HPDE6-E6E7 (cell line): ENCODE results near the gene HYCC2.
"Not testable (repeated sequence)": the region's sequence is repeated elsewhere in the genome, so short reads cannot be mapped to it uniquely, and the experiment has no call there.

Experiments used
- DNase-seq: peaks from one replicate; pipeline ENCODE4 v3.0.0; 2011; ENCODE audit warnings: missing footprints; ENCODE audit errors: extremely low spot score

Gene HYCC2

DNA sequence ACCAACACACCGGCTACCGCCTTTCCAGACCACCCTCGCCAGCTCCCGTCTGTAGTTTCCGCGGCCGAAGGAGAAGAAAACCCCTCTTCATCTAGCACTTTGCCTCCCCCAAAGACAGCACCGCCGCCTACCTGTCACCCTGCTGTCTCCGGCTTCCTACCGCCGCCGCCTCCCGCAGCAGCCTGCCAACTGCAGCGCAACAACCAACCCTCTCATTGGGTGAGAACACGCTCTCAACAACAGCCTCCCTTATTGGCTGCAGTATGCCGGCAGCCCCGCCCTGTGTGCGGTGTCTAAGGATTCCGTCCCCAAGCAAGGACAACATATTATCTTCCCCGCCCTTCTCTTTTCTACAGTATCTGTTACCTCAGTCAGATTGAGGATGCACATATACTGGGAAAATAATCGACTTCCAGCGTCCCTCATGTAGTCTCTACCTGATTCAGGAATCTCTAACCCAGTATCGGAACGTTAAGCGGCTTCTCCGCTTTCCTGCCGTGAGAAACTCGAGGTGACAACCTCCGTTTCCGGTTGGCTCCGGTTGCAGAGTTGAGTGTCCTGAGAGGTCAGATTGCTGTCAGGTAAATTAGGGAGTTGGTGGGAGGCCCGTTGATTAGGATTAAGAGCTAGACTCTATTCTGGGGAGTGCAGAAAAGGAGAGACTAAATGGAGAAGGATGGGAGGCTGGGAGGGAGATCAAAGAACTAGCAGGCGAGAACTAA, at the start of gene HYCC2, which contains the start of gene NDUFB3:
Gene HYCC2, minus strand, starts transcription at position 193 of the 722 bp plus-strand sequence. CDS start 47,662 bp downstream, outside the sequence.
Gene NDUFB3, plus strand, starts transcription at position 523 of the 722 bp plus-strand sequence. CDS start 6,882 bp downstream, outside the sequence.
- DNase-seq: peak; percentile 98

DNA sequence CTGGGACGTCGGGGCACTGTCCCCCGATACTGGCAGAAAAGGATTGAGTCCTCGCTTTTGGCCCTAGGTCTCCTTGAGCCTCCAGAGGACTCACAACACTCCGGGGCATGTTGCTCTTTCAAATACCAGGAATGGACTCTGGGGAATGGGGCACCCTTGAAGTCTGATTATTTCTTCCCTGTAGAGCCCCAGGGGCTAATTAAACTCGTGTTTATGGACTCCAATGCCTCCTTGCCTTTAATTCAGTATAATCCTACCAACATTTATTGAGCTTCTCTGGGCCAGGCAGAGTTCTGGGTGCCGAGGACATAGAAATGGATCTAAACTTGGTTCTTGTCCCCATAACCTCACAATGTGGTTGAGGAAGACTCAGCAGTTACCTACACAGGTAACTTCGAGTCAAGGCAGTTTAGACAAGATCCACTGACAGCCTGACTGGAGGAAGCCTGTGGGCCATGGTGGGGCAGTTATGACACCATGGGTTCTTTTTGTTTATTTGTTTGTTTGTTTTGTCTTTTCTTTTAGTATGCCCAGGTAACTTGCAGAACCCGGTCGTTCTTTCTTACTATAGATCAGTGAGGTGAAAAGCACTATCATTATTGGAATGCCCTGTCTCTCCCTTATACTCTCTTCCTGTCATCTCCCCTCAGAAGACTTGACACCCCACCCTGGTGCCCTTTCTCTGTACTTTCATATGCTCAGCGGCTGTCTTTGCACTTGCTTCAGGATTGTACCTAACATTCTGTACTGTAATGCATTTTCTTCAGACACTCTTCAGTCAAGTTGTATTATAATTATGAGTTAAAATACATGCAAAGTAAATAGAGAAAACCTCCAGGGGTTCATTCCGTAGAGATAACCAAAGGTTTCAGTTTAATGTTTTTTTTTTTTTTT, 47.7 kb upstream of the HYCC2 start:
- no peak for DNase-seq

DNA sequence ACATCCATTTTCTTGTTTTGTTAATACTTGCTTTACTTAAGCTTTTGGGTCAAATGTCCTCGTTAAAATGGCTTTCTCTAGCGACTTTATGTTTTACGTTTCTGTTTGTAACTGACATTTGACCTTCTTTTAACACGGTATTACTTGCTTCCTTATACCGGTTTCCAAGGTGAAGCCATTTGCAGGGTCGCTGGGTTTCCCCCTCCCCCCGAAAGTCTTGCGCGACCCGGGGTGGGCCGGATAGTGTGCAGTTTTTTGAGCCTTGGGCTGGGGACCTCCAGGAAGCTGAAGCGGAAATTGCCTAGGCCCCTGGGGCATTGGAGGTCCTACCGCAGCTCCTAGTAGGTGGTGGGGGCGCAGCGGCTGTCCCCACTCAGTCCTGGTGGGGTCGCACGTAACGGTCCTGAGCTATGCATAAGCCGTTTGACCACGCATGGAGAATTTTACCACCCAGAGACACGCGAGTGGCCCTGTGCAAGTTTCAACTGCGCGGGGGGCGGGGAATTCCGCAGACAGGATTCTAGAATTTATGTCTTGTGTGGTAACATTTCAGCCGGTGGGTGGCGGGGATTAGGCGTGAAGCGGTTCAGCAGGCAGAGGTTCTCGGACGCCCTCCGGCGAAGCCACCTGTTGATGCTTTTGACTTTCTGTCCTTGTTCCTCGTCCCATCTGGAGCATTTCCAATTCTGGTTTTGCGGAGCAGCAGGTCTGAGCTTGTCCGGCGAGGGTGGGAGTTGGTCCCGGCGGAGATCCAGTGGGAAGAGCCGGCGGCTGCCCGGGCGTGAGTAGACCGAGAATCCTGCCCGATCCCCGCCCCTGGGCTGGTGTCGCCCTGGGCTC, 46.9 kb upstream of the HYCC2 start:
- DNase-seq: no peak

DNA sequence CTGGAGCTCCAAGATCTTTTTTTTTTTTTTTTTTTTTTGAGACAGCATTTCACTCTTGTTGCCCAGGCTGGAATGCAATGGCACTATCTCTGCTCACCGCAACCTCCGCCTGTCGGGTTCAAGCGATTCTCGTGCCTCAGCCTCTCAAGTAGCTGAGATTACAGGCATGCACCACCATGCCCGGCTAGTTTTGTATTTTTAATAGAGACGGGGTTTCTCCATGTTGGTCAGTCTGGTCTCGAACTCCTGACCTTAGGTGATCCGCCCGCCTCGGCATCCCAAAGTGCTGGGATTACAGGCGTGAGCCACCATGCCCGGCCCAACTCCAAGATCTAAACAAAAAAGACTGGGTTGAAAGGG, 46.2 kb upstream of the HYCC2 start:
- not testable (repeated sequence) for DNase-seq

DNA sequence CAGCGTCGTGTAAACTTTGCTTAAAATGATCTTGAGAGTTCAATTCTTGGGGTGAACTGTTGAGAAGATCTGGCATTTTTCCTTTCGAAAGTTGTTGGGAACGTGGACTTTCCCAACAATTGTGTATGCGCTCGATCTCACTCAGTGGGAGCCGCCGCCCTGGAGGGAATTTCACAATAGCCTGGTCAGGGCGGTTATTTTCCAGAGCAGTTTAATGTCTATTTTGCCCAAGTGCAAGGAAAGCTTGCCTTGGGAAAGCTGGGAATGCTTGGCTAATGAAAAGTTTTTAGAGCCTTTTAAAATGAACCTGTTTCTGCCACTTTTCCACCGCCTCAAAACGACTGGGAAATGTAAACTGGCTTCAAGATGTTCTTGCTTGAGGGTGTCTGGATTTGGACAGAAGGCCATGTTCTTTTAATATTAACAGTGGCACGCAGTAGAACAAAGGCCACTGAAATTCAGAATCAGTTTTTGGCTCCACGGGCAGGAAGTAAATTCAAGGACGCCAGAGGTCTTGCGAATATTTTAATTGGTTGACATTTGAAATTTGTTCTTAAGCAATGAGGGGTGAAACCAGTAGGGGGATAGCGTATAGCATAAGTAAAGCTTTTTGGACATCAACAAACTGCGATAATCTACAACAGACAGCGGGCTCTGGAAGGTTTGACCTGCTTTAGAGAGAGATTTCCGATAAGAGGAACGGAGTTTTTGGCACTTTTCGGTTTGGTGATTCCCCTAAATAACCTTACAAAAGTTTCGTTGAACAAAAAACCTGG, 45.7 kb upstream of the HYCC2 start:
- no peak for DNase-seq

DNA sequence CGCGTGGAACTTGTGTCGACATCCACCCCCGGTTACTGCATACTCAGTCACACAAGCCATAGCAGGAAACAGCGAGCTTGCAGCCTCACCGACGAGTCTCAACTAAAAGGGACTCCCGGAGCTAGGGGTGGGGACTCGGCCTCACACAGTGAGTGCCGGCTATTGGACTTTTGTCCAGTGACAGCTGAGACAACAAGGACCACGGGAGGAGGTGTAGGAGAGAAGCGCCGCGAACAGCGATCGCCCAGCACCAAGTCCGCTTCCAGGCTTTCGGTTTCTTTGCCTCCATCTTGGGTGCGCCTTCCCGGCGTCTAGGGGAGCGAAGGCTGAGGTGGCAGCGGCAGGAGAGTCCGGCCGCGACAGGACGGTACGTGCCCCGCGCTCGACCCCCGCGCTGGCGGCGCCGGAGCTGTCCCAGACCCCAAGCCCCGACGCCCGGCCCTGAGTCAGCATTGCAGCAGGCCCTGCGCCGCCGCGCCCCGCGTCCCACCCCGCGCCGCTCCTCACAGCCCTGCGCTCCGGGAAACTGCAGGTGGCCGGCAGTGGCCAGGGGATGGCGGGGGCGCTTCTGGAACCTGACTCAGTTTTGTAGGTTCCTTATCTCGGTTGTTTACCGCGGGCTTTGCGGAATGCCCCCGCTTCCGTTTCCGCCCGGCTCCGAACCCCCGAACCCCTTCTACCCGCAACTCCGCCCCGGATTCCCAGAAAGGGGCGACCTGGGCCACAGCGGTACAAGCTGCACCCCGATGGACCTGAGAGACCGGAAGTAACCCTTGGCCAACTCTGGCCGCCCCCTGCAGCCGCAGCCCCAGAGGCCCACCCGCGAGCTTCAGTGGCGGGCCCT, 44.9 kb upstream of the HYCC2 start, which contains the start of gene CFLAR:
Gene CFLAR, plus strand, starts transcription at position 50 of the 844 bp plus-strand sequence. CDS start 13,702 bp downstream, outside the sequence.
- no peak for DNase-seq

DNA sequence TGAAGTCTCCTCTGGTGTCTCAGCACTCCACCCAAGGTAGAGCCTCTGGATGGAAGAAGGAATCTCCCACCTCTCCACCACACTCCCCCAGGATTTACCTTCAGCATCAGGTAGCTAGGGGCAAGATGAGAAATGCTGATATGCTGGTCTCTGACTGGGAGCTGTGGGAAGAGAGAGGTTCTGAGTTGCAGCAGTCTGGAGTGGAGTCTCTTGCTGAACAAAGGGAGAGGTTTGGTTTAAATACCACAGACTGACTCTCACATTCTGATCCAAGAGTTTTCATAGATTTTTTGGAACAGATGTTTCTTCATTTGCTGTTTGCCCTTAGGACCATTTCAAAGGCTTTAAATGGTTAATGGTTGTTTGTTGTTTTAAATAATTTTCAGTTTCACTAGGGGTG, 43.4 kb upstream of the HYCC2 start:
- no peak for DNase-seq

DNA sequence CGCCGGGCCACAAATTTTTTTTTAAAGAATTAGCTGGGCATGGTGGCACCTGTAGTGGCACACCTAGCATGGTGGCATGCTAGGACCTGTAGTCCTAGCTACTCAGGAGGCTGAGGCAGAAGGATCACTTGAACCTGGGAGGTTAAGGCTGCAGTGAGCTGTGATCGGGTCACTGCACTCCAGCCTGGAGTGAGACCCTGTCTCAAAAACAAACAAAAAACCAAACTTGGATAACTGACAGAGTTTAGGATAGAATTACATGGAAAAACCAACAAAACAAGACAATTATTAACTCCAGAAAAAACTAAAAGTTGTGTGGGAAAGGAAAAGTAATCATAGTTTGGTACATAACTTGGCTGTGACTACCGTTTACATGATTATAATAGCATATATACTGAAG, 42.9 kb upstream of the HYCC2 start:
- DNase-seq: no peak

DNA sequence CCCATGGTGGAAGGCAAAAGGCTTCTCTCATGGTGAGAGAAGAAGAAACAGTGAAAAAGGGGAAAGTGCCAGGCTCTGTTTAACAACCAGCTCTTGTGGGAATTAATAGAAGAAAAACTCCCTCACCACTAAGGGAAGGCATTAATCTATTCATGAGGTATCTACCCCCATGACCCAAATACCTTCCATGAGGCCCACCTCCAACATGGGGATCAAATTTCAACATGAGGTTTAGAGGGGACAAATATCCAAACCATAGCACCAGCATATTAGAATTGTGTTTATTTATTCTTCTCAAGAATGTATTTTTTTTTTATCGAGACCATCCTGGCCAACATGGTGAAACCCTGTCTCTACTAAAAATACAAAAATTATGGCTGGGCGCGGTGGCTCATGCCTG, 39.6 kb upstream of the HYCC2 start:
- no peak for DNase-seq

DNA sequence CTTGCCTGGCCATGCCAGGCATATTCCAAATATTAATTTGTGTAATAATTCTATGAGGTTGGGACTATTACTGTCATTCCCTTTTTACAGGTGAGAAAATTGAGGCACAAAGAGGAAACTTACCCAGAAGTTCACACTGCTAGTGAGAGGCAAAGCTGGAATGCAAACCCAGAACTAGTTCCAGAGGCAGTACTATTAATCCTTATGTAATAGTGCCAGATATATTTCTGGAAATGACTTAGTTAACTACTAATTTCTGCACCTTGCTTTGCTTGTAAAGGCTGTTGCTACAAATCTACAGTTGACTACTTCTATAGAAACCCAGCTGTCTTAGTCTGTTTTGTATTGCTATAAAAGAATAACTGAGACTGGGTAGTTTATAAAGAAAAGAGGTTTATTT, 39.1 kb upstream of the HYCC2 start:
- no peak for DNase-seq

DNA sequence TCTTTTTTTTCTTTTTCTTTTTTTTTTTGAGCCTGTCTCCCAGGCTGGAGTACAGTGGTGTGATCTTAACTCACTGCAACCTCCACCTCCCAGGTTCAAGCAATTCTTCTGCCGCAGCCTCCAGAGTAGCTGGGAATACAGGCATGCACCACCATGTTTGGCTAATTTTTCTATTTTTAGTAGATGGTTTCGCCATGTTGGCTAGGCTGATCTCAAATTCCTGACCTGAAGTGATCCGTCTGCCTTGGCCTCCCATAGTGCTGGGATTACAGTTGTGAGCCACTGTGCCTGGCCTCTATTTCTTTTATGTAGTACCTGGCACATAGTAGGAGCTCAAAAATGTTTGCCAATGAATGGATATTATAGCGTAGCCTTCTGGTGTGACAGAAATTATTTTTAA, 37.7 kb upstream of the HYCC2 start:
- DNase-seq: no peak

DNA sequence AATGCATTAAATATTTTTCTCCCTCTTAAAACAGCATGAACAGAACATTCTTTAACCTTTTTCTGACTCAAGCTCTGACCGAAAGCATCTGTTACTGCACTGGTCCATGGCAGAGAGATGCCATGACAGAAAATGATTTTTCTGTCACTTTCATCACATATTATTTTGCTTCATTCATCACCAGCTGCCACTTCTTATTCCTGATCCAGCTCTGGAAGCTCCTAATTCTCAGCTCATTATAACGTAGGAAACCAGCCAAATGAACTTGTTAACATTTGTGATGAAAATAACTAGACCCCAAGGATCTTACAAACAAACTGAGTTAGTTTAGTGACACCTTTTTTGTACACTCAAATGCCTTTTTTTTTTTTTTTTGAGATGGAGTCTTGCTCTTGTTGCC, 36.9 kb upstream of the HYCC2 start:
- DNase-seq: no peak

DNA sequence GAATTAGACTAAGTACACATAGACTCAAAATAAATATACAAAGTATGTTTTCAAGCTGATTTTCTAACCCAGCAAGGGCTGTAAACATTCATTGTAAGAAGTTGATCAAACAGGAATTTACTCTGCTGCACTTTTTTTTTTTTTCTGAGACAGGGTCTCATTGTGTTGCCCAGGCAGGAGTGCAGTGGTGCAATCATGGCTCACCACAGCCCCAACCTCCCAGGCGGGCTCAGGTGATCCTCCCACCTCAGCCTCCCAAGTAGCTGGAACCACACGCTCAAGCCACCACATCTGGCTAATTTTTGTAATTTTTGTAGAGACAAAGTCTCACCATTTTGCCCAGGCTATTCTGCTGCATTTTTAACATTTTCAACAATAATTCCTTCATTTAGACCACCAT, 36.2 kb upstream of the HYCC2 start:
- no peak for DNase-seq

DNA sequence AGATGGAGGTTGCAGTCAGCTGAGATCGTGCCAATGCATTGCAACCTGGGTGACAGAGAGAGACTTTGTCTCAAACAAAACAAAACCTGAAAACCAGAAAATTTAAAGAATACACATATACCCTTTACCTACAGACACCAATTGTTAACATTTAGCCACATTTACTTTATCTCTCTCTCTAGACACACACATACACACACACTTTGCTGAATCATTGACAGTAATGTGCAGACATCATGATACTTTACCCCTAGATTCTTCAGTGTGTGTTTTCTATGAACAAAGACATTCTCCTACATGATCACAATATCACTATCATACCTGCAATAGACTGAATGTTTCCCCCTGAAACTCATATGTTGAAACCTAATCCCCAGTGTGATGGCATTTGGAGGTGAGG, 34.3 kb upstream of the HYCC2 start:
- DNase-seq: no peak

DNA sequence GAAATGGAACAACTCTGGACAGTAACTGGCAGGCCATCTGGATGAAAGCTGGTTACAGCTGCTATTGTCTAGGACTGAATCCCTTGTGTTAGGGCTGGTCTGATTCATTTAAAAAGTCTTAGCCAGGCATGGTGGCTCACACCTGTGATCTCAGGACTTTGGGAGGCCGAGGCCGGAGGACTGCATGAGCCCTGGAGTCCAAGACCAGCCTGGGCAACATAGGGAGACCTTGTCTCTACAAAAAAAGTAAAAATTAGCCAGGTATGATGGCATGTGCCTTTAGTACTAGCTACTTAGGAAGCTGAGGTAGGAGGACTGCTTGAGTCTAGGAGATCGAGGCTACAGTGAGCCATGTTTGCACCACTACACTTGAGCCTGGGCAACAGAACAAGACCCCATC, 29.0 kb upstream of the HYCC2 start:
- DNase-seq: no peak

DNA sequence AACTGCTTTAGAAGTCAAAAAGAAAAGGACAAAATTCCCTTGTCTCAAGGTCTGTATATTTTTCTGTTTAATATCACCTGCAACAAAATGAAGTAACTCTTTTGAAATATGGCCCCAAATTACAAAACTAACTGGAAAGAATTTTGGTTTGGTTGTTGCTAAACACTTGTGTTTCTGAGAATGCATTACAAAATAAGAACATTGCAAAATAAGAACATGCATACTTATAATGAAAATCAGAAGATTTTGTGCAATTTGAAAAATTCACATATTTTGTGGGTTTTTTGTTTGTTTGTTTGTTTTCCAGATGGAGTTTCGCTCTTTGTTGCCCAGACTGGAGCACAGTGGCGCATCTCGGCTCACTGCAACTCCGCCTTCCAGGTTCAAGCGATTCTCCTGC, 22.1 kb upstream of the HYCC2 start:
- DNase-seq: no peak

DNA sequence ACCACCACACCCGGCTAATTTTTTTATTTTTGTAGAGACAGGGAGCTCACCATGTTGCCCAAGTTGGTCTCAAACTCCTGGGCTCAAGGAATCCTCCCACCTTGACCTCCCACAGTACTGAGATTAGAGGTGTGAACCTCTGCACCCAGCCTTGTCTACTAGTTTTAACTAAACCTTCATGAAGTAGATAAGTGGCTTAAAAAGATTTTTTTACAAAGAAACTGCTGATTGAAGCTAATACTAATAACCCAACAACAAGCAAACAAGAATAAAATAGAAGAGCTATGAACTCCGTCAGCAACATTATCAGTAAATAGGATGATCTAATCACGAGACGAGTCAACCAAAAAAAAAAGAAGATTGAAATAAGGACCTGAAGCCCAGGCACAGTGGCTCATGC, 19.1 kb upstream of the HYCC2 start:
- no peak for DNase-seq

DNA sequence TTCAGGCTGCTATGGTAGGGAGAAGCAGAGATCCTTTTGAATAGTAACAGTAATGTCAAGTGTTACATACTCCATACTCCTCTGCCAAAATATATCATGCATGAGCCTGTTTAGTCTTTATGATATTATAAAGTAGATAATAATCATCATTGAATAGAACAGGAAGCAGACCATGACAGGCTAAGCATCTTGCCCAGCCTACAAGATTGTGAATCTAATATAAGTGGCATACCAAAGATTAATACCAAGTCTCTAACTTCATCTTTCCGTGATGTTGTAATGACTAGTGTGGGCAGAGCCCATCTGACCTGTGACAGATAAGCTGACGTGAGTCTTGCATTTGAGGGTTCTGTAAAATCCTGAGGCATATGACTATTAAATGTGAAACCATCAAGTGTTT, 13.4 kb upstream of the HYCC2 start:
- no peak for DNase-seq

DNA sequence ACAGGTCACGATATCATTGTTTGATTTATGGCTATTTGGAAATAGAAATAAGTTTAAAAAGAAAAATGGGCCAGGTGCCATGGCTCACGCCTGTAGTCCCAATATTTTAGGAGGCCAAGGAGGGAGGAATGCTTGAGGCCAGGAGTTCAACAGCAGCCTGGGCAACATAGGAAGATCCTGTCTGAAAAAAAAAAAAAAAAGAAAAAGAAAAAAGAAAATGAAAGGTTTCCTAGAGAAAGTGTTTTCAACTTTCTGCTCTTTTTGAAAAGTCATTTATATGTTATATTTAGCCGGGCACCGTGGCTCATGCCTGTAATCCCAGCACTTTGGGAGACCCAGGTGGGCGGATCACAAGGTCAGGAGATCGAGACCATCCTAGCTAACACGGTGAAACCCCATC, 3.5 kb upstream of the HYCC2 start:
- DNase-seq: no peak

DNA sequence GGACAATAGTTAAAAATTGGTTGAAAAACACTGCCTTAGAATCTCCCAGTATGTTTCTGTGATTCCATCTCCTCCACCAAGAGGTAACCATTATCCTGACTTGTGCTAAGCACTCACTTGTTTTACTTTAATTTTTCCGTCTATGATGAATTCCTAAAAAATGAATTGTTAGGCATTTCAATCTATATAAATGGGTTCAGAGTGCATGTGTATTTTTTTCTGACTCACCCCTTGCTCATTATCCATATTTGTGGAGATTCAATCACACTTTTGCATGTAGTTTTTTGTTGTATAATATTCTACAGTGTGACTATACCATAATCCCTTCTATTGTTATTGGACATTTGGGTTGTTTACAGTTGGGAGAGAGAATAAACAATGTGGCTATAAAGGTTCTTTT, 1.6 kb upstream of the HYCC2 start:
- no peak for DNase-seq
